HG03108 (cell line): ENCODE measurements around the gene KCTD13.
A peak's percentile ranks its signal among the peaks of the same experiment; 100 is the strongest.
"Not testable (repeated sequence)": the region's sequence is repeated elsewhere in the genome, so short reads cannot be mapped to it uniquely, and the experiment has no call there.

Experiments used
- ATAC-seq: cut with Tn5 transposase; IDR thresholded peaks from one replicate; pipeline ENCODE4 v1.9.1; 2021; ENCODE audit warnings: moderate library complexity; ENCODE audit not compliant: unreplicated experiment

Gene KCTD13, protein sequence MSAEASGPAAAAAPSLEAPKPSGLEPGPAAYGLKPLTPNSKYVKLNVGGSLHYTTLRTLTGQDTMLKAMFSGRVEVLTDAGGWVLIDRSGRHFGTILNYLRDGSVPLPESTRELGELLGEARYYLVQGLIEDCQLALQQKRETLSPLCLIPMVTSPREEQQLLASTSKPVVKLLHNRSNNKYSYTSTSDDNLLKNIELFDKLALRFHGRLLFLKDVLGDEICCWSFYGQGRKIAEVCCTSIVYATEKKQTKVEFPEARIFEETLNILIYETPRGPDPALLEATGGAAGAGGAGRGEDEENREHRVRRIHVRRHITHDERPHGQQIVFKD

DNA sequence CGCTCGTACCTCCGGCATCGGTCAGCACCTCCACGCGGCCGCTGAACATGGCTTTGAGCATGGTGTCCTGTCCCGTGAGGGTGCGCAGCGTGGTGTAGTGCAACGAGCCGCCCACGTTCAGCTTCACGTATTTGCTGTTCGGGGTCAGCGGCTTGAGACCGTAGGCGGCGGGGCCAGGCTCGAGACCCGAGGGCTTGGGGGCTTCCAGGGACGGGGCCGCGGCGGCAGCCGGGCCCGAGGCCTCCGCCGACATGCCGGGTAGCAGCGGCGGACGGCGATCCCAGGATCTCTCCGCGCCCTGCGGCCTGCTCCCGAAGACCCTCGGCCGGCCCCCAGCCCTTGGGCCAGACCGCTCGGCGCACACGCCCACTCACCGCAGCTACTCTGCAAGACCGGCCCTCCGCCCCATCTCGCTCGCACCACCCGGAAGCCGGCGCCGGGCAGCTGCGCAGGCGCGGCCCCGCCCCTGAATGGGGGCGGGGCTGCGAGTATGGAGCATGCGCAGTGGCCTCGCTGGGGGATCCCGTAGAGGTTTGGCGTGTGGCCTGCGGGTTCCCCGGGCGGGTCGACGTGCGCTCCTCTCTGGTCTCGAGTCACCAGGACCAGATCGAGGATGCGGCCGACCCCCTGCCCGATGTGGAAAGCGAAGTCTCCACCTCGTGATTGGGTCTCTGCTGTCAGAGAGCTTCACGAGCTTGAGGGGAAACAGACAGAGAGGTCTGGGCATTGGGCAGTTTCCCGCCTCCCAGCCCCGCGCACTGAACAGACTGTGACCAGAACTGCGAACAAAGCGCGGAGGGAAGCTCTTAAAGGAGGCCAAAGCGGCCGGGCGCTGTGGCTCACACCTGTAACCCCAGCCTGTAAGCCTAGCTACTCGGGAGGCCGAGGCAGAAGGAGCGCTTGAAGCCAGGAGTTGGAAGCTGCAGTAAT, at the start of gene KCTD13:
Gene KCTD13 (minus strand): TSS at position 446 of the 930 bp plus-strand sequence. CDS start 193 bp downstream, at position 253.
- peak; percentile 83 for ATAC-seq

- no peak for ATAC-seq
Measured at GRCh38 chr16:29975134-29975538, 49.1 kb upstream of the KCTD13 start.

DNA sequence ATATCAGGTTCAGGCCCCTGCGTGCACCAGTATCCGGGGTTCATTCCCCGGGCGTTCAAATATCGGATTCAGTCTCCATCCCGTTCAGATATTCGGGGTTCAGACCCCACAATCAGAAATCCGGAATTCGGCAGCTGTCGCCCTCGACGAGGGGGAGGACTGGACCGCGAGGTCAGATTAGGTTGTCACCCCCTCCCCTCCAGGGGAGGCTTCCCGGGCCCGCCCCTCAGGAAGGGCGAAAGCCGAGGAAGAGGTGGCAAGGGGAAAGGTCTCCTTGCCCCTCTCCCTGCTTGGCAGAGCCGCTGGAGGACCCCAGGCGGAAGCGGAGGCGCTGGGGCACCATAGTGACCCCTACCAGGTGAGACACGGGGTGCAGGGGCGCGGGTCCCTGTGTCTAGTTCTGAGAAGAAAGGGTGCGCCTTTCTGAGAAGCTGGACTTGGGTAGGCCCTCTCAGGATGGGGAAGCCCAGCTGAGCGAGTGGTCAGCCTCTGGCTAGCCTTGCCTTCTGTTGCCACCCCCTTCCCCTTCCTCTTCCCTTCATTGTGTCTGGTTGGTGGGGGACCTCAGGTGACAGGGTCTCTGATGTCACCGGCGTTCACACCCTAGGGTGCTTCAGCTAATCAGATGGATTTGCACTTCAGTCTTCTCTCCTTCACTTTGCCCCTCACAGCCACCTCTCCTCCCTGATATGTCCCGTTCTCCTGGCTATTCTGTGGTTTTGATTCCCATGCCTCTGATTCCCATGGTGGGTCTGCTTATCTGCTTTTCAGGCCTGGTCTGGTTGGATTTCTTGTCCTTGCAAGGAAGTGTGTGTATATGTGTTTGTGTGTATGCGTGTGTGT, 48.5 kb upstream of the KCTD13 start:
- ATAC-seq = no peak

DNA sequence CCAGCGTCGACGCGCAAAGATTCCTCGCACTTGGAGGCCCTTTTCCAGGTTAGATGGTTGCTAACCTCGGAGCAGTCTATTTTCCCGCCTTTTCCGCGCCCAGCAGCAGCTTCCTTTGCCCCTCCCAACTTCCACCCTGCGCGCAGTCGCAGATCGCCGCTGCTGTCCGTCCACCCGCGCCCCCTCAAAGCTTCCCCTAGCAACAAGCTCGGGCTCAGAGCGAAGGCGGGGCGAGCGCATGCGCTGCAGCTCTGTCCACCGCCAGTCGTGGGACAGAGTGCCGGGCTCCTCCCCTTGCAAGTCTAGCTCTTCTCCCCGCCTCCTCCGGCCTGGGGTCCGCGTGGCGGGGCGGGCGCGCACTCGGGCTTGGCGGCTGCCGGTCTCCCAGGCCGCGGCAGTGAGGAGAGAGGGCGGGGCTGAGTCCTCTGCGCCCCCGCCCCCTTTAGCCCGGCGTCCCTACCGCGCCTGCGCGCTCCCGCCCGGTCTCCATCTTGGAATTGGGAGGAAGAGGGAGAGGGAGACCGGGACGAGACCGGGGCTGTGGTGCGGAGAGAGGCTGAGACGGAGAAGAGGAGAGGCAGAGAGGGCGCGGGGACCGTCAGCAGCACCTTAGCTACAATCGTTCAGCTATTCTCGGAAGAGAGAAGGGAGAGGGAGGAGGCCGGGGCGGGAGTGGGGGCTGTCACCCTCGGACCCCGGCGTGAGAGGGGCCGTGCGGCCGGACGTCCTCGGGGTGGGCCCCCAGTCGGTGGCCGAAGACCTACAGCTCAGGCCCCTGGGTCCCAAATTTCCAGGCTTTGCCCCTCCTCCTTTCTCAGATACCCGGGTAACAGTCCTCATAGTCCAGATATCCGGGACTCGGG, 47.6 kb upstream of the KCTD13 start, which contains the start of gene TAOK2:
Gene TAOK2 (plus strand): TSS at position 485 of the 863 bp plus-strand sequence. CDS start 3,905 bp downstream, outside the sequence.
- ATAC-seq = peak; percentile 94

- no peak for ATAC-seq
Measured at GRCh38 chr16:29972992-29973383, 47.0 kb upstream of the KCTD13 start.

- ATAC-seq = no peak
Measured at GRCh38 chr16:29972500-29972899, 46.5 kb upstream of the KCTD13 start.

DNA sequence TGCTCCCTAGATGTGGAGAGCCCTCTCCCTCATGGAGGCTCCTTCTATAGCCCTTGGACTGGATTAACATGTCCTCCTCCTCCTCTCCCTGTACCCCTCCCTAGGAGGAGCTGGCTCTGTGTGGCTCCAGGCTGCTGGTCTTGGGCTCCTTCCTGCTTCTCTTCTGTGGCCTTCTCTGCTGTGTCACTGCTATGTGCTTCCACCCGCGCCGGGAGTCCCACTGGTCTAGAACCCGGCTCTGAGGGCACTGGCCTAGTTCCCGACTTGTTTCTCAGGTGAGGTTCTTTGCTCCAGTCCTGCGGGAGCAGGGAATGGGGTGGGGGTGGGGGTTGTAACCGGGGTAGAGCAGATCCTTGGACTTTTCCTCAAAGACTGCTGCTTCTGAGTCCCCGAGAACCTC, 45.3 kb upstream of the KCTD13 start:
- no peak for ATAC-seq

DNA sequence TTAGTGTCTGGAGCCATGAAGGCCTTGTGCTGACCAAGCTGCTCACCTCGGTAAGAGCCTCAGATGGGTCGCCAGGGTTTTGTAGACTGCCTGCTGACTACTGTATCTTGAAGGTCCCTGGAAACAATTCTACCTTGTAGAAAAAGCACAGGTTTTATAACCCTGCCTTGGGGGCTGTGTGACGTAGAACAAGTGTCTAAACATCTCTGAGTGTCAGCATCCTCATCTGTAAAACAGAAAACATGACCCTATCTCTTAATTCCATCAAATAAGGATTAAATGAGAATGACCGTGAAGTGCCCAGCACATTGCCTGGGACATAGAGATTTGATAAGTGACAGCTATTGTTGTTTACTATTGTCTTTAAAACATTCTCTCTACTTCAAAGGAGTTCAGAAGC, 42.2 kb upstream of the KCTD13 start:
- ATAC-seq = no peak

GRCh38 chr16:29963021-29963743, 37.2 kb upstream of the KCTD13 start:
- ATAC-seq = no peak

DNA sequence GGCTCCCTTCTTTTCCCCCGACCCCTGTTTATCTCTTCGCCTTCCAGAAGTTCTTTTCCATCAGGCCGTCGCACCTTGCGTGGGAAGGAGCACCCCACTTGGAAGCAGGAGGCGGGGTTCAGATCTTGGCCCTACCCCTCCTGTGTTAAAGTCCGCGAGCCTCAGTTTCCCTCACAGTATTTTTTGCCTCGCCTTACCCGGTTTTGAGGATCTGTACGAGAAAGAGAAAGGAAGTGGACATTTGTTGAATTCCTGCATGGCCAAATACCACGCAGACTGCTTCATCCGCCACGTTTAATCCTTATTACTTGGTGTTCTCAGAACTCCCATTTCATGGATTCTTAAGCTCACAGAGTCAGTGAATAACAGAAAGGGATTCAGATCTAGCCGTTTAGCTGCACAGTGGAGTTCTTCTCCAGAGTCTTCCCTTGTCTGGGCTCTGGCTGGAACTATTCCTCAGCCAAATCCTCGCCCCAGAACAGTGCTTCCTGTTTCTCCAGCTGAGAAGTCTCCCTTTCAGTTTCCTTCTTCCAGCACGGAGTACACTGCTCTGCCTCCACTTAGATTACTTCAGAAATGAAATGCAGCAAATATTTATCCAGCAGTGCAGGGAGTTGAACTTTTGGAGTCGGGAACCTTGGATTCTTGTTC, 36.4 kb upstream of the KCTD13 start:
- ATAC-seq = no peak

GRCh38 chr16:29961479-29962343, 35.7 kb upstream of the KCTD13 start, which contains the start of gene TMEM219:
TMEM219 (plus strand) TSS chr16:29962079; CDS start chr16:29963144, 1,065 bp downstream.
- ATAC-seq = peak; percentile 87

- ATAC-seq = no peak
Measured at GRCh38 chr16:29961127-29961478, 35.1 kb upstream of the KCTD13 start.

DNA sequence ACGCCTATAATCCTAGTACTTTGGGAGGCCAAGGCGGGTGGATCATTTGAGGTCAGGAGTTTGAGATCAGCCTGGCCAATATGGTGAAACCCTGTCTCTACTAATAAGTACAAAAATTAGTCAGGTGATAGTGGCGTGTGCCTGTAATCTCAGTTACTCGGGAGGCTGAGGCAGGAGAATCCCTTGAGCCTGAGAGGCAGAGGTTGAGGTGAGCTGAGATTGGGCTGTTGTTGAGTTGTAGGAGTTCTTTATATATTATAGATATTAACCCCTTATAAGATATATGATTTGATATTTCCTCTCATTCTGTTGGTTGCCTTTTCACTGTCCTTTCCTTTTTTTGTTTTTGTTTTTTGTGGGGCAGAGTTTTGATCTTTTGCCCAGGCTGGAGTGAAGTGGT, 33.8 kb upstream of the KCTD13 start:
- ATAC-seq = not testable (repeated sequence)

DNA sequence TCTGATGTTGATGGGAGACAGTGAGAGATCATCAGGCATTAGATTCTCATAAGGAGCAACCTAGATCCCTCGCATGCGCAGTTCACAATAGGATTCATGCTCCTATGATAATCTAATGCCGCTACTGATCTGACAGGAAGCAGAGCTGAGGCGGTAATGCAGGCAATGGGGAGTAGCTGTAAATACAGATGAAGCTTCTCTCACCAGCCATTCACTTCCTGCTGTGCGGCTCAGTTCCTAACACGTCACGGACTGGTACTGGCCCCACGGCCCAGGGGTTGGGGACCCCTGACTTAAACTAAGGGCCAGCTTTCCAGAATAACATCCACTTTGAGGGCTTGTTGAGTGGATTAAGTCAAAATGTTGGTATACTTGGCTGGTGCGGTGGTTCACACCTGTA, 33.3 kb upstream of the KCTD13 start:
- no peak for ATAC-seq

DNA sequence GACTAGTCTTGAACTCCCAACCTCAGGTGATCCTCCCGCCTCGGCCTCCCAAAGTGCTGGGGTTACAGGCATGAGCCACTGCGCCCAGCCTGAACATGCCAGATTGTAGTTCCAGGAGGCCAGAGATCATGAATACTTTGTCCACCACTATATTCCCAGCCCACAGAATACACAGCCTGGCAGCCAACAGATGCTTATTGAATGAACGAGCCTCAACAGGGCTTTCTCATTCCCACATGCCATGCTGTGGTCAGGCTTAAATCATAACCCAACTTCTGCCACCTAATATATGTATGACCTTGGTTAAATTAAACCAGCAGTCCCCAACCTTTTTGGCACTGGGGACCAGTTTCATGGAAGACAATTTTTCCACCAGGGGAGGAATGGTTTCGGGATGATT, 32.7 kb upstream of the KCTD13 start:
- no peak for ATAC-seq

DNA sequence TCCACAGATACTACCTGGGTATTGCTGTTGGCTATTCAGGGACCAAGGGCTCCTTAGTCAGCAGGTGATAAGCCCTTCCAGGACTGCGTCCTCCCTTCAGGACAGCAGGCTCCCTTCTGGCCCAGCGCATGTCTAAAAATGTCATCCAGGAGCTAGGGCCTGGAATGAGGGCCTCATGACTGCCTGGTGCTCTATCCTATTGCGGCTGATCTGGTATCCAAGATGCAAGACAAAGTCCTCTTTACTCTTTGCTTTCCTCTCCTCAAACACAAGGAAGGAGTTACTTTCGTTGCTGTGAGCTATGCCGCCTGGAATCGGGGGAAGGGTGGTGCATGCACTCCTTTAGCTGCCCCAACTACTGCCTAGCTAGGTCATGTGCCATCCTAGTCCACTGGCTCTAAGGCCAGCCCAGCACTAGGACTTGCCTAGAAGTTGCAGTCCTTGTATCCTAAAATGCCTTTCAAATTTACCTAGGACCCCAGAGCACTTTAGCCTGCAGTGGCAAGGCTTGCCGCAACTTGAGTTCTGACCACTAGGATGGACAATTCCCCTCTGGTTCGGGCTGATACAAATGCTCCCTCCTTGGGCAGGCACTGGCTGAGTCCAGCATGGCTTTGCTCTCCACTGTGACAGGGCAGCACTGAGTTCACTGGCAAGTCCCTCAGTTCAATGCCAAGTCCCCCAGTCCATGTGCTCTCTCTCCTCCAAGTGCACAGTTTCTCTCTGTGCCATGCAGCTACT, 25.8 kb upstream of the KCTD13 start:
- ATAC-seq = no peak

GRCh38 chr16:29950806-29951461, 24.9 kb upstream of the KCTD13 start:
- ATAC-seq = no peak
